ENCODE measurements around the gene CCDC146.
"Not testable (repeated sequence)": the region's sequence is repeated elsewhere in the genome, so short reads cannot be mapped to it uniquely, and the experiment has no call there.

Gene CCDC146

DNA sequence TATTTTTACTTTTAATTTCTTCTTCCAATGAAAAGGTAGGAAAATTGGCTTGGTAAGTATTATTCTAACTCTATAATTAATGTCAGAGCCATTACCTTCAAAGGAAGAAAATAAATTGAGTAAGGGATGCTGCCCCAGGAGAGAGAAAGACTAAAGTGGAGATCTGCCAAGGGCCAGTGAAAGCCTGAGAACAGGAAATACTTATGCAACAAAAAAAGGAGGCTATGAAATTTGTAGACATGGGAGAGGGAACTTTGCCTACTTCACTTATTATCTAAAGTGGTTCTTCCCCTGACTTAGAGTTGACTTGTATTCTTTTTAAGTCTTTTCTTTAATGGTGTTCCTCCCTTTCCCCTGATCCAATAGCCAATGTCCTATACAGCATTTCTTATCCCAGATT lies 29.8 kb downstream of the CCDC146 start:
- not testable (repeated sequence) for DNase-seq

DNA sequence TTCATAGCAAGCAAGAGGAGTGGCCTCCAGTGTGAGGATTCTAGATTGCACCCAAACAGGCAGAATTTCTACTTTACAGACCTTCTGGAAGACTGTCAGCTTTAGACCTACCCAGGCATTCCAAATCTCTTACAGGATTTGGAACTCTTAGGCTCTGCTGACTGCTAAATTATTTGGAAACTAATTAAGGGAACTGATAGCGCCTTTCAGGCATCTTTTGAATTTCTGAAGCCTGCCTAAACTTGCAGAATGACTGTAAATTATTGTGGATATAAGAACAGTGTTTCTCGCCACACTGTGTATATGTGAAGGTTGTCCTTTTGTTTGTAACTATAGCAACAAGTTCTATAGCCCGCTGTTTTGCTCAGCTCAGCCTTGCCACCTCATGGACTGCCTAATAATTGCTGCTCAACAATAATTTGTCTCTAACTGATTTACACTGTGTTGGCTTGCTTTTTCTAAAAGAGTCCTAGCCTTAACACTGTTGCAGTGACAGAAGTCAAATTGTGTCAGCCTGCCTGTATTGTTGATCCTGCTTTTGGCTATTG lies 32.6 kb downstream of the CCDC146 start:
- not testable (repeated sequence) for DNase-seq

- not testable (repeated sequence) for DNase-seq
These were observed 33.4 kb downstream of the CCDC146 start for GRCh38 chr7:77155601-77156377.

- not testable (repeated sequence) for DNase-seq
These were observed 34.6 kb downstream of the CCDC146 start for GRCh38 chr7:77157034-77157433.

DNA sequence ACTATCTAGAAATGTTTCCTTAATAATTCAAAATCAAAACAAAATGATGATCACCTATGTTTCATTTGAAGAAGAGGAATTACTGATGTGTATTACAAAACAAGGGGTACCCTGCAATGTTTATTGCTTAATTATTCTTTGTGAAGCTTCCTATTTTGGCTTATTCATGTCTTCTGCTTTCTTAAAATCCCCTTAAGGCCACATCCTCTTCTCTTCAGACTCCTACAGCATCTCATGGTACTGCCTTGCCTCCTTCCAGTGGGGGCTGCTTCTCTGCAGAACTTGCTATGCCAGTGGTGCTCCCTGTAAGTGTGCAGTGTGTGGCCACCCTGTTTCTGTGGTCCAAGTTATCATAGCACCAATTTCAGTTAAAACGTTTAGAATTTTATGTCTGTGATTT lies 35.0 kb downstream of the CCDC146 start:
- no peak for DNase-seq

- DNase-seq, result not testable (repeated sequence)
These were observed 48.7 kb downstream of the CCDC146 start for GRCh38 chr7:77171073-77171472.

GRCh38 chr7:77172437-77173172 lies 50.2 kb downstream of the CCDC146 start:
- DNase-seq, result not testable (repeated sequence)

GRCh38 chr7:77174418-77174817 lies 52.0 kb downstream of the CCDC146 start:
- DNase-seq, result not testable (repeated sequence)

DNA sequence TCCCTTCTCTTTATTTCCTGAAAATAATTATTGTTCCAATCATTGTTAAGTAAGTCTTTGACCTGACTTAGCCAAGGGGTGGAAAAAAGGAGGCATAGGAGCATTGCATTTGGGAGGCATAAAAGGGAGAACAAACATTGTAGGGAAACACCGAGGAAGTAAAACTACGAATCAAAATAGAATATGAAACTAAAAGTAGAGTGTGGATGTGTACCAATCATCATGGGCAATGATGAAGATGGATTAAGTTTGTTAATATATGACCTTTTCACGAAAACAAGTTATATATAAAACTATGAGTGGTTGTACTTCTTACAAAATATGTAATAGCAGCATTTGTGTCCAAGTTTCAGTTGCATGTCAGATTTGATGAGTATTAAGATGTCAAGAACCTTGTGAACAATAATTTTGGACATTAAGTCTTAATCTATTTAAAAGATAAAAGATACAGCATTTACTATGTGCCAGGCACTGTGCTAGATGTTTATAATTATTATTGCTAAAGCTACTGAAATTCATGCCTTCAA lies 52.9 kb downstream of the CCDC146 start:
- DNase-seq, result not testable (repeated sequence)

GRCh38 chr7:77177321-77177904 lies 55.0 kb downstream of the CCDC146 start:
- not testable (repeated sequence) for DNase-seq

GRCh38 chr7:77178024-77178423 lies 55.6 kb downstream of the CCDC146 start:
- not testable (repeated sequence) for DNase-seq

GRCh38 chr7:77181015-77181595 lies 58.7 kb downstream of the CCDC146 start:
- DNase-seq, result no peak

- no peak for DNase-seq
These were observed 59.3 kb downstream of the CCDC146 start for GRCh38 chr7:77181734-77182133.

GRCh38 chr7:77182261-77182660 lies 59.8 kb downstream of the CCDC146 start:
- no peak for DNase-seq

DNA sequence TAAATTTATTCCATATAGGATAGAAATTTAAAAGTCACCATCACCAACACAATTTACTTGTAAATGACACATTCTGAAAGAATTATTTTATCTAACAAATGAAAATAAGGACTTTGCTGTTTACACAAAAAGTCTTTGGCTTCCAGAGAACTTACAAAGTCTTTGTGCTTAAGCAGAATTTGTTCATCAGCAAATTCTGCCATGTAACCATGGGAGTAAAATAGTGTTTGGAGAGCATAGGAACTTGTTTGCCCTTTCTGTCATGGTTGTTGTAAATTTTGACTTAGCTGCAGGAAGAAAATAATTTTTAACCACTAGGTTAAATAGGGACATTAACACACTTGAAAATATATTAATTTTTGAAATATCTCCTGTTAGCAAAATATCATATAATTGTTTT lies 62.0 kb downstream of the CCDC146 start:
- no peak for DNase-seq

DNA sequence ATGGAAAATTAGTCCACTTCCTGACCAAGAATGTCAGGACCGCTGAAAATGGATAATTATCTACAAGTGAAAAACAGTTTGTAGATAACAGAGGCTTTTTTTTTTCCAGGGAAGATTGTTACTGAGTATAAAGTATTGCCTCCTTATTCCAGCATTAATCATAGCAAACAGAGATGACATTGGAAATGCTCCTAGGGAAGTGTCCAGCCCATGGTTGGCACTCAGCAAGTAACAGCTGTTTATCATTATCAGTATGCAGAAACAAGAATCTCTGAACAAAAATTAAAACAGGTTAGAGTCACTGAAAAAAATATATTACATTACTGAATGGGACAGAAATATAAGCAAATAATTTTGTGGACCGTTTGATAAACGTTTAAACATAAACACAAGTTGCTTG lies 62.6 kb downstream of the CCDC146 start:
- no peak for DNase-seq

GRCh38 chr7:77185866-77186265 lies 63.5 kb downstream of the CCDC146 start:
- no peak for DNase-seq

GRCh38 chr7:77188731-77189437 lies 66.5 kb downstream of the CCDC146 start:
- DNase-seq, result no peak

- DNase-seq, result no peak
These were observed 74.7 kb downstream of the CCDC146 start for GRCh38 chr7:77197141-77197540.

GRCh38 chr7:77199013-77199966 lies 76.9 kb downstream of the CCDC146 start, which contains the start of gene FGL2:
Gene FGL2 (minus strand): TSS chr7:77199819. CDS start chr7:77199793, 26 bp downstream.
- peak; percentile 79 for DNase-seq

GRCh38 chr7:77200542-77200941 lies 78.1 kb downstream of the CCDC146 start:
- no peak for DNase-seq

Data from right hindlimb (tissue), 1 donor.